A549 (cell line): ENCODE results near the gene OPRL1. TPM values are rescaled to one million over a fixed set of nuclear protein-coding genes. Genes with fewer than 3 reads are reported as not detected.

Experiments used
- ATAC-seq, 2 experiments: fragments of 200-7000 bp in 1 of 2; fragments of >200 bp in 1 of 2; cut with Nextera tagmentation in 1 of 2; cut with Tn5 transposase in 1 of 2; 3 replicates each; pipeline versions ENCODE4 v1.8.0 to v1.9.1; 2018 to 2020; ENCODE audit warnings: mild to moderate bottlenecking in 1 of 2, moderate library complexity in 1 of 2
- CTCF ChIA-PET: fragments of 300-600 bp; sonication (Branson Sonifier 250); formaldehyde crosslinking; extraction: SDS; loops from one replicate; lab custom pipeline; 2021; ENCODE audit warnings: antibody characterized with exemption, inconsistent platforms; lab: Yijun Ruan, JAX
- POLR2A ChIA-PET: fragments of 350-600 bp; formaldehyde crosslinking; extraction: SDS; loops from one replicate; lab custom pipeline; 2021; ENCODE audit warnings: antibody characterized with exemption, inconsistent platforms; lab: Yijun Ruan, JAX
- DNase-seq, 2 experiments: peaks; one replicate each; pipeline versions ENCODE4 v3.0.0 to v3.0.0-alpha.2; 2011 to 2016; ENCODE audit warnings: low read depth in 1 of 2, low spot score in 1 of 2
- FAIRE-seq: peaks from 2 replicates; lab custom pipeline; 2011; peaks lifted over from hg19 to GRCh38; lab: Jason Lieb, UNC
- H3K27ac ChIP-seq, 2 experiments: fragments of >200 bp; sonication (Bioruptor Twin); formaldehyde crosslinking; 3 replicates each; pipeline ENCODE4 v1.5.1; 2016 to 2017
- H3K4me1 ChIP-seq: fragments of >200 bp; sonication (Bioruptor Twin); formaldehyde crosslinking; 3 replicates; pipeline ENCODE4 v1.6.1; 2016
- H3K4me2 ChIP-seq: fragments of >200 bp; sonication (Bioruptor Twin); formaldehyde crosslinking; 3 replicates; pipeline ENCODE4 v1.6.1; 2016
- H3K4me3 ChIP-seq: fragments of >200 bp; sonication (Bioruptor Twin); formaldehyde crosslinking; 3 replicates; pipeline ENCODE4 v1.5.1; 2016
- H3K9me3 ChIP-seq: fragments of >200 bp; sonication (Bioruptor Twin); formaldehyde crosslinking; 3 replicates; pipeline ENCODE4 v1.6.1; 2016
- CEBPB ChIP-seq, 2 experiments: fragments of >200 bp in 1 of 2; sonication (Bioruptor Twin) in 1 of 2; formaldehyde crosslinking in 1 of 2; IDR thresholded peaks; 2 replicates each; pipeline ENCODE4 v1.6.1; 2012 to 2016
- CHD4 ChIP-seq: fragments of 200-600 bp; sonication (generic); IDR thresholded peaks from 2 replicates; pipeline ENCODE4 v1.6.1; 2016; ENCODE audit warnings: antibody characterized with exemption, mild to moderate bottlenecking, borderline replicate concordance
- E2F6 ChIP-seq: IDR thresholded peaks from 2 replicates; pipeline ENCODE4 v1.6.1; 2012; ENCODE audit warnings: low read depth, borderline replicate concordance
- EHF ChIP-seq: fragments of 250-450 bp; sonication (Bioruptor Pico); IDR thresholded peaks from 2 replicates; pipeline ENCODE4 v1.5.0; 2020; ENCODE audit warnings: mild to moderate bottlenecking
- FOSB ChIP-seq: fragments of 250-450 bp; sonication (Bioruptor Pico); IDR thresholded peaks from 2 replicates; pipeline ENCODE4 v1.5.0; 2020; ENCODE audit warnings: mild to moderate bottlenecking, moderate library complexity
- HDAC2 ChIP-seq: fragments of 200-600 bp; sonication (generic); IDR thresholded peaks from 2 replicates; pipeline ENCODE4 v1.6.1; 2016
- HOXA7 ChIP-seq: fragments of 250-450 bp; sonication (Bioruptor Pico); IDR thresholded peaks from 2 replicates; pipeline ENCODE4 v1.5.0; 2020; ENCODE audit warnings: mild to moderate bottlenecking, moderate library complexity
- HOXB5 ChIP-seq: fragments of 250-450 bp; sonication (Bioruptor Pico); IDR thresholded peaks from 2 replicates; pipeline ENCODE4 v1.5.0; 2020; ENCODE audit warnings: mild to moderate bottlenecking, moderate library complexity
- KDM1A ChIP-seq: fragments of 200-600 bp; sonication (generic); IDR thresholded peaks from 2 replicates; pipeline ENCODE4 v1.6.1; 2016; ENCODE audit warnings: low read depth, mild to moderate bottlenecking
- KDM5A ChIP-seq: fragments of 200-600 bp; sonication (generic); IDR thresholded peaks from 2 replicates; pipeline ENCODE4 v1.6.1; 2016; ENCODE audit warnings: antibody characterized with exemption, mild to moderate bottlenecking
- MAZ ChIP-seq: fragments of 150-350 bp; IDR thresholded peaks from 2 replicates; pipeline ENCODE4 v1.6.1; 2014; ENCODE audit warnings: antibody characterized with exemption, low read depth, low read length, borderline replicate concordance
- POLR2AphosphoS2 ChIP-seq: conservative IDR thresholded peaks from 2 replicates; pipeline ENCODE4 v1.6.1; 2012; ENCODE audit warnings: low read length, improper control_type of control experiment, inconsistent platforms
- RAD21 ChIP-seq, 2 experiments: fragments of >200 bp in 1 of 2; sonication (Bioruptor Twin) in 1 of 2; formaldehyde crosslinking in 1 of 2; IDR thresholded peaks in 1 of 2; conservative IDR thresholded peaks in 1 of 2; 2 replicates in 1 of 2; 3 replicates in 1 of 2; pipeline ENCODE4 v1.6.1; 2012 to 2018; ENCODE audit warnings: inconsistent platforms in 1 of 2
- RCOR1 ChIP-seq: fragments of 150-350 bp; IDR thresholded peaks from 2 replicates; pipeline ENCODE4 v1.6.1; 2014; ENCODE audit warnings: antibody characterized with exemption, low read length, low read depth
- RFX5 ChIP-seq: fragments of 450-650 bp; IDR thresholded peaks from 2 replicates; pipeline ENCODE4 v1.7.1; 2014; ENCODE audit warnings: antibody characterized with exemption, mild to moderate bottlenecking, moderate library complexity
- RNF2 ChIP-seq: fragments of 200-600 bp; sonication (generic); IDR thresholded peaks from 2 replicates; pipeline ENCODE4 v1.6.1; 2016; ENCODE audit warnings: low read depth, mild to moderate bottlenecking, antibody characterized with exemption, moderate library complexity, borderline replicate concordance
- TFCP2L1 ChIP-seq: fragments of 250-450 bp; sonication (Bioruptor Pico); IDR thresholded peaks from 2 replicates; pipeline ENCODE4 v1.5.0; 2021; ENCODE audit warnings: mild to moderate bottlenecking
- TP53 ChIP-seq: fragments of 250-450 bp; sonication (Bioruptor Pico); IDR thresholded peaks from 2 replicates; pipeline ENCODE4 v1.5.0; 2021; ENCODE audit warnings: mild to moderate bottlenecking, moderate library complexity
- ZC3H11A ChIP-seq: fragments of 450-650 bp; IDR thresholded peaks from 2 replicates; pipeline ENCODE4 v1.6.1; 2014; ENCODE audit warnings: antibody characterized with exemption, mild to moderate bottlenecking
- ZFP36 ChIP-seq: fragments of 450-650 bp; IDR thresholded peaks from 2 replicates; pipeline ENCODE4 v1.6.1; 2014; ENCODE audit warnings: borderline replicate concordance; ENCODE audit not compliant: partially characterized antibody
- ZSCAN20 ChIP-seq: fragments of 250-450 bp; sonication (Bioruptor Pico); IDR thresholded peaks from 2 replicates; pipeline ENCODE4 v1.8.0; 2022; ENCODE audit warnings: mild to moderate bottlenecking, moderate library complexity
- WGBS: methylation state at CpG from one replicate; pipeline ENCODE4 v1.1.6; 2017; ENCODE audit errors: missing lambda C conversion rate; 5-methylcytosine and 5-hydroxymethylcytosine counted together
- polyA minus RNA-seq: library from RNA; depleted of rRNA, polyadenylated mRNA; stranded (reverse); fragments of >200 nt; gene quantifications from 2 replicates; pipeline ENCODE4 v1.2.3, GENCODE V29; 2011; rRNA and poly(A)+ RNA removed
- polyA plus RNA-seq, 4 experiments: library from polyadenylated mRNA; depleted of rRNA in 3 of 4; stranded (reverse); fragments of >200 nt; fragmentation: RNase III in 1 of 4; extraction: RNeasy Plus Mini Kit Qiagen cat#74134 plus additional on column Dnase treatment in 1 of 4; gene quantifications; 2 replicates in 3 of 4; 3 replicates in 1 of 4; pipeline ENCODE4 v1.2.3, GENCODE V29; 2011 to 2017
- TF ChIP-seq, protein P1 (sequence below): fragments of >200 bp; sonication (Bioruptor Twin); formaldehyde crosslinking; IDR thresholded peaks from 2 replicates; pipeline ENCODE4 v1.6.1; 2016
- TF ChIP-seq, protein P2 (sequence below): fragments of 250-450 bp; sonication (Bioruptor Pico); IDR thresholded peaks from 2 replicates; pipeline ENCODE4 v1.5.0; 2020; ENCODE audit warnings: low read depth, mild to moderate bottlenecking, moderate library complexity
- TF ChIP-seq, protein P3 (sequence below): IDR thresholded peaks from 2 replicates; pipeline ENCODE4 v1.6.1; 2012

OPRL1 gene
- 0.54 and 0.98 TPM in 2 replicates for polyA plus RNA-seq (2011; rRNA removed)
- polyA plus RNA-seq (2012; cell fraction: cytosol; rRNA removed): 0.44 and 0.76 TPM in 2 replicates
- polyA plus RNA-seq (2012; cell fraction: nucleus; rRNA removed): 2.1 and 2.3 TPM in 2 replicates
- 0.83 to 1.5 TPM (median 1.2 TPM) in 3 replicates for polyA plus RNA-seq (2017; fragmentation: RNase III; extraction: RNeasy Plus Mini Kit Qiagen cat#74134 plus additional on column Dnase treatment)
- polyA minus RNA-seq: 1.2 and 2.0 TPM in 2 replicates

DNA sequence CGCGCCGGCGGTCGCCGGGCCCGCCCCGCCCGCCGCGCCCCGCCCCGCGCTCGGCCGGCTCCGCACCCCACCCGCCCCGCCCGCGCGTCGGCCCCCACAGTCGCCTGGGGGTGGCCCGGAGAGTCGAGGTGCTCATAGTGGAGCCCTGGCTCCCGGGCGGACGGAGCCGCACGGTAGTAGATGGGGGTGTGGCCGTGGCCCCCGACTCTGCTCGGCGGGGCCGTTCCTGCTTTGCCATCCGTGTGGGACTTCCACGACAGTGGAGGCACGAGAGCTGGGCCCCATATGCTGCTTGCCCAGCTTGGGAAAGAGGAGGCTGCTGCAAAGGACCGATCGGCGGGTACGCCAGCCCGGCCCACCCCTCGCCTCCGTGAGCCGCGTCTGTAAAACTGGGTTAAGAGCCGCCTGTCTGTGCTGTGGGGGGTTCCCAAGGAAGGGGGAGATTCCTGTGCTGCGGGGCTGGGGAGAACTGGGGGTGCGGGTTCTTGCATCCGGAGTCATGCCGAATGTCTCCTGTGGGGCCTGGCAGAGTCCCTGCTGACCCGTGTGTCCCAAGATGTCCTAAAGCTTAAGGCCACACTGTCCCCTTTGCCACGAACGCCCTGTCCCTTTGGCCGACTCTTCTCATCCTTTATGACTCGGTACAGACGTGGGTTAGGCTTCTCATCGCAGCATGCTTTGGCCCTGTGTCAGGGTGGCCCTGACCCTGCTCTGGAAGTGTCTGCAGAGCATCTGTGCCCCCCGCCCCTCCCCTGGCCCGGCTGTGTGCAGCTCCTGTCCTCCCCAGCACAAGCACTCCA is at the start of gene OPRL1:
TSS of gene OPRL1 (plus strand) at position 70 of the 800 bp plus-strand sequence. CDS start 12,639 bp downstream, outside the sequence.
- FAIRE-seq: no peak
- POLR2A ChIA-PET: interaction anchor here (0.7 to 1.5 kb wide), 2 partner anchors 17 to 100 kb away, joined by 7 to 12 read pairs; partner anchors contain the start of gene TCEA2
- Histone ChIP-seq H3K4me1 (peaks cover 27% of the 10 kb centered on the region), H3K4me2 (peak within 1 kb of the TSS; percentile 100), H3K27ac (peak within 1 kb of the TSS; percentile 93 to 96), H3K9me3 (no peaks in the 10 kb centered on the region), H3K4me3 (peak within 1 kb of the TSS; percentile 89)
- TF ChIP-seq, protein P1, sequence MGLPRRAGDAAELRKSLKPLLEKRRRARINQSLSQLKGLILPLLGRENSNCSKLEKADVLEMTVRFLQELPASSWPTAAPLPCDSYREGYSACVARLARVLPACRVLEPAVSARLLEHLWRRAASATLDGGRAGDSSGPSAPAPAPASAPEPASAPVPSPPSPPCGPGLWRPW: no peak
- no peak for TF ChIP-seq HOXB5
- TF ChIP-seq POLR2AphosphoS2: no peak
- no peak for TF ChIP-seq EHF
- no peak for TF ChIP-seq ZC3H11A
- no peak for TF ChIP-seq HOXA7 (CRISPR knock-in tag)
- TF ChIP-seq CHD4: no peak
- no peak for TF ChIP-seq FOSB
- no peak for TF ChIP-seq HDAC2
- TF ChIP-seq RNF2: no peak
- TF ChIP-seq MAZ: no peak
- TF ChIP-seq ZFP36: no peak
- TF ChIP-seq KDM1A: no peak
- TF ChIP-seq KDM5A: no peak
- TF ChIP-seq TFCP2L1 (CRISPR knock-in tag): no peak
- TF ChIP-seq, protein P2, sequence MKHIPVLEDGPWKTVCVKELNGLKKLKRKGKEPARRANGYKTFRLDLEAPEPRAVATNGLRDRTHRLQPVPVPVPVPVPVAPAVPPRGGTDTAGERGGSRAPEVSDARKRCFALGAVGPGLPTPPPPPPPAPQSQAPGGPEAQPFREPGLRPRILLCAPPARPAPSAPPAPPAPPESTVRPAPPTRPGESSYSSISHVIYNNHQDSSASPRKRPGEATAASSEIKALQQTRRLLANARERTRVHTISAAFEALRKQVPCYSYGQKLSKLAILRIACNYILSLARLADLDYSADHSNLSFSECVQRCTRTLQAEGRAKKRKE: no peak
- no peak for TF ChIP-seq RCOR1
- TF ChIP-seq ZSCAN20 (CRISPR knock-in tag): no peak
- TF ChIP-seq CEBPB (IDR thresholded peaks at IDR 0.05): no peak
- WGBS: 71% methylated on average over 20 of the region's 62 CpGs
- peak in 1 of 2 experiments; percentile 1; a peak in 3 of 6 replicates for ATAC-seq
- CTCF ChIA-PET: interaction anchor here (0.6 to 9.1 kb wide), 8 partner anchors 11 to 100 kb away, joined by 3 to 121 read pairs (median 4); partner anchors contain the start of gene PRPF6
- DNase-seq: no peak

GRCh38 chr20:64030371-64031134 is 49.3 kb upstream of the OPRL1 start:
- ATAC-seq (no peak), DNase-seq (no peak), FAIRE-seq (no peak)
- WGBS: 90% methylated on average over 20 of the region's 20 CpGs
- no peak for TF ChIP-seq TP53 (CRISPR knock-in tag)
- TF ChIP-seq E2F6: no peak
- no peak for TF ChIP-seq RCOR1
- no peak for TF ChIP-seq ZFP36
- TF ChIP-seq, protein P3, sequence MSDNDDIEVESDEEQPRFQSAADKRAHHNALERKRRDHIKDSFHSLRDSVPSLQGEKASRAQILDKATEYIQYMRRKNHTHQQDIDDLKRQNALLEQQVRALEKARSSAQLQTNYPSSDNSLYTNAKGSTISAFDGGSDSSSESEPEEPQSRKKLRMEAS: no peak
- TF ChIP-seq RAD21 (conservative IDR thresholded peaks at IDR 0.05 in 1 of 2, IDR thresholded peaks at IDR 0.05 in 1 of 2): no peak
- no peak for TF ChIP-seq RFX5
- no peak for TF ChIP-seq HDAC2
- Histone ChIP-seq H3K4me3 (no peak overlapping the region), H3K9me3 (no peaks in the 10 kb centered on the region), H3K27ac (no peak overlapping the region), H3K4me2 (no peak overlapping the region), H3K4me1 (no peaks in the 10 kb centered on the region)
- ChIA-PET POLR2A (interaction anchor here (0.8 kb wide), 1 partner anchor 8 kb away, joined by 3 read pairs; no protein-coding TSS in a partner anchor), CTCF (interaction anchor here (1.2 to 1.4 kb wide), 2 partner anchors 8 kb away, joined by 4 to 8 read pairs; no protein-coding TSS in a partner anchor)
